ENCODE measurements around the gene IL20RB.
A peak's percentile ranks its signal among the peaks of the same experiment; 100 is the strongest.

The IL20RB gene, protein sequence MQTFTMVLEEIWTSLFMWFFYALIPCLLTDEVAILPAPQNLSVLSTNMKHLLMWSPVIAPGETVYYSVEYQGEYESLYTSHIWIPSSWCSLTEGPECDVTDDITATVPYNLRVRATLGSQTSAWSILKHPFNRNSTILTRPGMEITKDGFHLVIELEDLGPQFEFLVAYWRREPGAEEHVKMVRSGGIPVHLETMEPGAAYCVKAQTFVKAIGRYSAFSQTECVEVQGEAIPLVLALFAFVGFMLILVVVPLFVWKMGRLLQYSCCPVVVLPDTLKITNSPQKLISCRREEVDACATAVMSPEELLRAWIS

DNA sequence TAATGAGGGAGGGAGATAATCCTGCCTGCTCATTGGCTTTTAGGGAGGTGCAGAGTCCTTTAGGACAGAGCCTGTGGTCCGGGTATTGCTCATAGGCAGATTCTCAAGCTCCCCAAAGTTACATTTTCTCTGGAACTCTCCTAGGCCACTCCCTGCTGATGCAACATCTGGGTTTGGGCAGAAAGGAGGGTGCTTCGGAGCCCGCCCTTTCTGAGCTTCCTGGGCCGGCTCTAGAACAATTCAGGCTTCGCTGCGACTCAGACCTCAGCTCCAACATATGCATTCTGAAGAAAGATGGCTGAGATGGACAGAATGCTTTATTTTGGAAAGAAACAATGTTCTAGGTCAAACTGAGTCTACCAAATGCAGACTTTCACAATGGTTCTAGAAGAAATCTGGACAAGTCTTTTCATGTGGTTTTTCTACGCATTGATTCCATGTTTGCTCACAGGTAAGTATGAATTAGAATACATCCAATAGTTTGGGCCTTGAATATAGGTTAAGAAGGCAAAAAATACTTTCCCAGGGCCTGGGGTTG lies at the start of gene IL20RB:
IL20RB (plus strand) TSS at position 233 of the 538 bp plus-strand sequence; CDS start at position 364, 131 bp downstream.
- H3K4me3 ChIP-seq (ENCODE audit: low read depth, low read length) = no peak within 1 kb of the TSS
- TF ChIP-seq, protein P1, sequence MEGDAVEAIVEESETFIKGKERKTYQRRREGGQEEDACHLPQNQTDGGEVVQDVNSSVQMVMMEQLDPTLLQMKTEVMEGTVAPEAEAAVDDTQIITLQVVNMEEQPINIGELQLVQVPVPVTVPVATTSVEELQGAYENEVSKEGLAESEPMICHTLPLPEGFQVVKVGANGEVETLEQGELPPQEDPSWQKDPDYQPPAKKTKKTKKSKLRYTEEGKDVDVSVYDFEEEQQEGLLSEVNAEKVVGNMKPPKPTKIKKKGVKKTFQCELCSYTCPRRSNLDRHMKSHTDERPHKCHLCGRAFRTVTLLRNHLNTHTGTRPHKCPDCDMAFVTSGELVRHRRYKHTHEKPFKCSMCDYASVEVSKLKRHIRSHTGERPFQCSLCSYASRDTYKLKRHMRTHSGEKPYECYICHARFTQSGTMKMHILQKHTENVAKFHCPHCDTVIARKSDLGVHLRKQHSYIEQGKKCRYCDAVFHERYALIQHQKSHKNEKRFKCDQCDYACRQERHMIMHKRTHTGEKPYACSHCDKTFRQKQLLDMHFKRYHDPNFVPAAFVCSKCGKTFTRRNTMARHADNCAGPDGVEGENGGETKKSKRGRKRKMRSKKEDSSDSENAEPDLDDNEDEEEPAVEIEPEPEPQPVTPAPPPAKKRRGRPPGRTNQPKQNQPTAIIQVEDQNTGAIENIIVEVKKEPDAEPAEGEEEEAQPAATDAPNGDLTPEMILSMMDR (conservative IDR thresholded peaks at IDR 0.05; ENCODE audit: low read depth, low read length) = no peak
- peak; percentile 67 for DNase-seq (ENCODE audit: low read depth)

DNA sequence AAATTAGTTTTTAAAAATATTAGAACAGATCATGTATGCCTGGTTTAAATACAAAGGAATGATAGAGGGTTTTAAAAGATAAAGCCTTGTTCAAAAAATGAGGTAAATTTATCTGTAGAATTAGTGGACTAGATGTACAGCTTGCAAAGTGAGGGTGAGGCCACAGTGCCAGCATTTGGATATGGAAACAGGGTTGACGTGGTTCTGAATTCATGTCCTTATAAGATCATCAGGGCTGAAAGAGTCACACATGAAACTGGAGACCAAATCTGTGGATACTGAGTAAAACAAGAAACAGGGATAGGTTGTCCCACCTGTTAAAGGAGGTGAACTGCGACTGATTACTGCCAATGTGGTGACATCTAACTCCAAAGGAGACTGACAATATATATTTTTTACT lies 49.5 kb upstream of the IL20RB start:
- TF ChIP-seq, protein P1 (conservative IDR thresholded peaks at IDR 0.05; ENCODE audit: low read depth, low read length) = no peak
- DNase-seq (ENCODE audit: low read depth) = no peak
- no peak overlapping the region for H3K4me3 ChIP-seq (ENCODE audit: low read depth, low read length)

DNA sequence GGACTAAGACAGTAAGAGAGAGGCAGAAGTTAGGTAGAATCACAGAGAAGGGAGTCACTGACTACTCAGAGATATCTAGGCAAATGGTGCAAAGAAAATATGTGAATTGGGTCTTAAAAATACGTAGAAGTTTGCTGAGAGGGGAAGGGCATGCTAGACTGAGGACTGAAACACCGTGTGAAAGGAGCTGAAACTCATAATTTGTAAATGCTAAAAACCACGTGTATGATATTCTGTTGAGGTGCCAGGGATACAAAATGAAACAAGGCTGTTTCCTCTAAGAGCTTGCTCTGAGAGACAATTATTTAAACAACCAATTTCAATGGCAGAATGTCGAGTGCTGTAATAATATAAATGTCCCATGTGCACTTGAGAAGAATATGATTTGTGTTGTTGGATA lies 48.6 kb upstream of the IL20RB start:
- H3K4me3 ChIP-seq (ENCODE audit: low read depth, low read length) = no peak overlapping the region
- TF ChIP-seq, protein P1 (conservative IDR thresholded peaks at IDR 0.05; ENCODE audit: low read depth, low read length) = no peak
- no peak for DNase-seq (ENCODE audit: low read depth)

DNA sequence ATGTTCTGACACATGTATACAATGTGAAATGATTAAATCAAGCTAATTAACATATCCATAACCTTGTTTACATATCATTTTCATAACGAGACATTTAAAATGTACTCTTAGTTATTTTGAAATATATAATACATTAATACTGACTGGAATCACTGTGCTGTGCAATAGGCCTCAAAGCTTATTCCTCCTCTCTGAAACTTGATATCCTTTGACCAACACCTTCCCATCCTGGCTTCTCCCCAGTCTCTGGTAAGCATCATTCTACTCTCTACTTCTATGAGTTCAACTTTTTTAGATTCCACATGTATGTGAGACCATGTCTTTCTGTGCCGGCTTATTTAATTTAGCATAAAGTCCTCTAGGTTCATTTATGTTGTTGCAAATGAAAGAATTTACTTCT lies 47.1 kb upstream of the IL20RB start:
- no peak for DNase-seq (ENCODE audit: low read depth)
- no peak overlapping the region for H3K4me3 ChIP-seq (ENCODE audit: low read depth, low read length)
- TF ChIP-seq, protein P1 (conservative IDR thresholded peaks at IDR 0.05; ENCODE audit: low read depth, low read length) = no peak

DNA sequence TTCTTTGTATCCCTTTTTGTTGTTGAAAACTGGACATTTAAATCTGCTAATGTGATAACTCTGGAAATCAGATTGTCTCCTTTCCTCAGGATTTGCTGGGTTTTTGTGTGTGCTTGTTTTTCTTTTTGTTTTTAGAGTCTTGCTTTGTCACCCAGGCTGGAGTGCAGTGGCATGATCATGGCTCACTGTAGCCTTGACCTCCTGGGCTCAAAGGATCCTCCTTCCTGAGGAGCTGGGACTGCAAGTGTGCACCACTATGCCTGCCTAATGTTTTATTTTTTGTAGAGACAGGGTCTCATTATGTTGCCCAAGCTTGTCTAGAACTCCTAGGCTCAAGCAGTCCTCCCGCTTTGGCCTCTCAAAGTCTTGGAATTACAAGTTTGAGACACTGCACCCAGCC lies 44.6 kb upstream of the IL20RB start:
- no peak overlapping the region for H3K4me3 ChIP-seq (ENCODE audit: low read depth, low read length)
- no peak for DNase-seq (ENCODE audit: low read depth)
- TF ChIP-seq, protein P1 (conservative IDR thresholded peaks at IDR 0.05; ENCODE audit: low read depth, low read length) = no peak

DNA sequence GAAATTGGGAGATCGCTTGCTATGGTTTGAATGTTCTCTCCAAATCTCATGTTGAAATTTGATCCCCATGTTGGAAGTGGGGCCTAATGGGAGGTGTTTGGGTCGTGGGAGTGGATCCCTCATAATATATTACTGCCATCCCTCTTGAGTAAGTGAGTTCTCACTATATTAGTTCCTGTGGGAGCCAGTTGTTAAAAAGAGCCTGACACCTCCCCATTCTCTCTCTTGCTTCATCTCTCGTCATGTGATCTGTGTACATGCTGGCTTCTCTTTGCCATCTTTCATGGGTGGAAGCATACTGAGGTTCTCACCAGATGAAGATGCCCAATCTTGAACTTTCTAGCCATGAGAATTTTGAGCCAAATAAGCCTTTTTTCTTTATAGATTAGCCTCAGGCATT lies 43.0 kb upstream of the IL20RB start:
- TF ChIP-seq, protein P1 (conservative IDR thresholded peaks at IDR 0.05; ENCODE audit: low read depth, low read length) = no peak
- H3K4me3 ChIP-seq (ENCODE audit: low read depth, low read length) = no peak overlapping the region
- DNase-seq (ENCODE audit: low read depth) = no peak

DNA sequence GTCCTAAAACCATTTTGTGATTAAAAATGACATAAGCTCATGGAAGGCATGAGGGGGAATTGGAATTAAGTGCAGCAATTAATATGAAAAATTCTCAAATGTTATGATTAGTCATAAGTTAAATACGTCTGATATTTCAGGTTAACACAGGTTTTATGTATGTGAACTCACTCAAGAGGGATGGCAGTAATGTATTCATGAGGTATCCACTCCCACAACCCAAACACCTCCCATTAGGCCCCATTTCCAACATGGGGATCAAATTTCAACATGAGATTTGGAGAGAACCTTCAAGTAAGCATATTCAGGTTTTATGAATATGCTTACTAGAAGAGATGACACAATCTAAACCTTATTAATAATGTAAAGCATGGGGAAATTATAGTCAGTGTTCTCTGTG lies 41.6 kb upstream of the IL20RB start:
- TF ChIP-seq, protein P1 (conservative IDR thresholded peaks at IDR 0.05; ENCODE audit: low read depth, low read length) = no peak
- H3K4me3 ChIP-seq (ENCODE audit: low read depth, low read length) = no peak overlapping the region
- no peak for DNase-seq (ENCODE audit: low read depth)
